Transverse colon (tissue), 4 donors: ENCODE data around the gene TMPO. TPM values are rescaled to one million over a fixed set of nuclear protein-coding genes. Genes with fewer than 3 reads are reported as not detected.
"Not testable (repeated sequence)": the region's sequence is repeated elsewhere in the genome, so short reads cannot be mapped to it uniquely, and the experiment has no call there.

Experiments used
- DNase-seq: peaks from one replicate; pipeline ENCODE4 v3.0.0-alpha.2; 2019
- H3K27ac ChIP-seq, 4 donors: fragments of 200-600 bp; sonication (generic); 2 replicates each; pipeline ENCODE4 v1.5.1; 2016 to 2018; ENCODE audit warnings: inconsistent platforms in 4 of 4
- H3K27me3 ChIP-seq: fragments of 200-600 bp; sonication (generic); 2 replicates; pipeline ENCODE4 v1.5.1; 2017; ENCODE audit warnings: inconsistent platforms
- H3K36me3 ChIP-seq, 4 donors: fragments of 200-600 bp; sonication (generic); 2 replicates each; pipeline ENCODE4 v1.5.1; 2017 to 2019; ENCODE audit warnings: inconsistent platforms in 4 of 4
- H3K4me1 ChIP-seq, 4 donors: fragments of 200-600 bp; sonication (generic); 2 replicates each; pipeline ENCODE4 v1.5.1; 2017 to 2020; ENCODE audit warnings: inconsistent platforms in 4 of 4
- H3K4me3 ChIP-seq, 4 donors: fragments of 200-600 bp; sonication (generic); 1 replicate in 1 of 4; 2 replicates in 3 of 4; pipeline versions ENCODE4 v1.5.1 to v1.6.1; 2017 to 2019; ENCODE audit warnings: inconsistent platforms in 4 of 4
- H3K9me3 ChIP-seq, 2 donors: fragments of 200-600 bp; sonication (generic); 2 replicates each; pipeline ENCODE4 v1.5.1; 2017 to 2019; ENCODE audit warnings: inconsistent platforms in 2 of 2
- CTCF ChIP-seq, 5 experiments: fragments of 200-600 bp in 3 of 5; fragments of 450-650 bp in 2 of 5; sonication (generic) in 3 of 5; IDR thresholded peaks; 1 replicate in 2 of 5; 2 replicates in 3 of 5; pipeline ENCODE4 v1.5.1; 2016 to 2017; ENCODE audit warnings: antibody characterized with exemption in 5 of 5, inconsistent platforms in 3 of 5, mild to moderate bottlenecking in 2 of 5, moderate library complexity in 1 of 5
- EP300 ChIP-seq: sonication (generic); formaldehyde crosslinking; IDR thresholded peaks from one replicate; pipeline ENCODE4 v1.6.1; 2017; ENCODE audit warnings: antibody characterized with exemption, low read depth
- POLR2A ChIP-seq: fragments of 450-650 bp; IDR thresholded peaks from one replicate; pipeline ENCODE4 v1.6.1; 2016; ENCODE audit warnings: antibody characterized with exemption, mild to moderate bottlenecking, moderate library complexity
- POLR2AphosphoS5 ChIP-seq, 3 donors: sonication (generic); formaldehyde crosslinking; IDR thresholded peaks; one replicate each; pipeline ENCODE4 v1.6.1; 2016; ENCODE audit warnings: antibody characterized with exemption in 3 of 3
- WGBS, 2 donors: methylation state at CpG; one replicate each; pipeline ENCODE4 v1.1.5; 2018; ENCODE audit warnings: low coverage in 1 of 2; 5-methylcytosine and 5-hydroxymethylcytosine counted together
- in situ Hi-C, 4 donors: fragments of 200-750 bp; cut with MboI; loops; one replicate each; pipeline versions ENCODE4 v1.15.0 to v1.15.1; 2017; ENCODE audit warnings: low sequenced_read_pairs in 3 of 4, low pct_ligation_motif_present in 1 of 4, low pct_unique_long_range_greater_than_20kb in 1 of 4
- intact Hi-C: fragments of 100-400 bp; cut with DNase I; formaldehyde crosslinking; loops from one replicate; pipeline ENCODE4 v1.15.1; 2023; ENCODE audit warnings: low total_unique reads
- total RNA-seq, 4 donors: library from RNA; depleted of rRNA; stranded (reverse); fragments of >200 nt; gene quantifications; one replicate each; pipeline ENCODE4 v1.1.0, GENCODE V29; 2016

TMPO gene
- total RNA-seq, 4 donors from 2014 or later: 57.8 to 164 (median 89.0) TPM

- no peaks in the 10 kb centered on the region for H3K36me3 ChIP-seq
- intact Hi-C loops (no loop called here), in situ Hi-C loops (no loop called here)
- peak overlapping the region; percentile 94 to 98 (median 96) for H3K27ac ChIP-seq
- 0% methylated on average over 9 to 43 of the region's 43 CpGs for WGBS, 2 donors
- H3K4me1 ChIP-seq: peaks cover 0 to 23% (median 12%) of the 10 kb centered on the region in 4 donors
- H3K4me3 ChIP-seq: peak overlapping the region; percentile 36 to 82 (median 59)
- no peaks in the 10 kb centered on the region for H3K9me3 ChIP-seq
- no peaks in the 10 kb centered on the region for H3K27me3 ChIP-seq
- TF ChIP-seq POLR2A: peak; percentile 71
- peak in 1 of 5 experiments; percentile 4 for TF ChIP-seq CTCF (IDR thresholded peaks at IDR 0.05)
- TF ChIP-seq EP300: peak; percentile 16
- peak; percentile 74 to 84 (median 84) for TF ChIP-seq POLR2AphosphoS5 (IDR thresholded peaks at IDR 0.05)
- DNase-seq: peak; percentile 95
Observed at GRCh38 chr12:98503592-98504367, 11.6 kb upstream of the TMPO start.

- Histone ChIP-seq H3K9me3 (no peaks in the 10 kb centered on the region), H3K4me3 (peak overlapping the region; percentile 36 to 82 (median 59)), H3K27me3 (no peaks in the 10 kb centered on the region), H3K27ac (peak overlapping the region; percentile 94 to 98 (median 96)), H3K36me3 (no peaks in the 10 kb centered on the region), H3K4me1 (peaks cover 0 to 23% (median 12%) of the 10 kb centered on the region in 4 donors)
- no peak for DNase-seq
- intact Hi-C loops: no loop called here
- TF ChIP-seq POLR2A: no peak
- TF ChIP-seq CTCF (IDR thresholded peaks at IDR 0.05): no peak
- TF ChIP-seq POLR2AphosphoS5 (IDR thresholded peaks at IDR 0.05): no peak
- TF ChIP-seq EP300: no peak
- WGBS, 2 donors: 12% methylated on average over 3 of the region's 3 CpGs; no CpG with 5 or more reads in 1 of the 2 donors
- in situ Hi-C loops: no loop called here
Observed at GRCh38 chr12:98504368-98504617, 11.1 kb upstream of the TMPO start.

GRCh38 chr12:98509063-98509462, 6.3 kb upstream of the TMPO start:
- TF ChIP-seq CTCF (IDR thresholded peaks at IDR 0.05) (no peak), POLR2A (no peak), POLR2AphosphoS5 (IDR thresholded peaks at IDR 0.05) (no peak), EP300 (no peak)
- intact Hi-C loops (no loop called here), in situ Hi-C loops (no loop called here)
- DNase-seq: no peak
- H3K4me3 ChIP-seq: no peak overlapping the region
- no peak overlapping the region for H3K27ac ChIP-seq
- H3K27me3 ChIP-seq: no peaks in the 10 kb centered on the region
- no peaks in the 10 kb centered on the region for H3K9me3 ChIP-seq
- H3K36me3 ChIP-seq: no peaks in the 10 kb centered on the region
- peaks cover 0 to 9% (median 4%) of the 10 kb centered on the region in 4 donors for H3K4me1 ChIP-seq
- WGBS, 2 donors: 78 to 95% methylated on average over 2 of the region's 2 CpGs

GRCh38 chr12:98511806-98512205, 3.6 kb upstream of the TMPO start:
- H3K4me3 ChIP-seq, DNase-seq, H3K27ac ChIP-seq, intact Hi-C loops, H3K27me3 ChIP-seq, H3K36me3 ChIP-seq, H3K9me3 ChIP-seq: not testable (repeated sequence)
- 87 to 100% methylated on average over 1 to 5 of the region's 5 CpGs for WGBS, 2 donors
- peaks cover under 1 to 18% (median 9%) of the 10 kb centered on the region in 4 donors for H3K4me1 ChIP-seq
- in situ Hi-C loops: loop anchor here in 1 of 4 donors (10.0 kb wide), 1 partner anchor 87 kb away; no protein-coding TSS in a partner anchor
